ENCODE measurements around the gene PALMD. TPM values are rescaled to one million over a fixed set of nuclear protein-coding genes. Genes with fewer than 3 reads are reported as not detected.

The PALMD gene, protein sequence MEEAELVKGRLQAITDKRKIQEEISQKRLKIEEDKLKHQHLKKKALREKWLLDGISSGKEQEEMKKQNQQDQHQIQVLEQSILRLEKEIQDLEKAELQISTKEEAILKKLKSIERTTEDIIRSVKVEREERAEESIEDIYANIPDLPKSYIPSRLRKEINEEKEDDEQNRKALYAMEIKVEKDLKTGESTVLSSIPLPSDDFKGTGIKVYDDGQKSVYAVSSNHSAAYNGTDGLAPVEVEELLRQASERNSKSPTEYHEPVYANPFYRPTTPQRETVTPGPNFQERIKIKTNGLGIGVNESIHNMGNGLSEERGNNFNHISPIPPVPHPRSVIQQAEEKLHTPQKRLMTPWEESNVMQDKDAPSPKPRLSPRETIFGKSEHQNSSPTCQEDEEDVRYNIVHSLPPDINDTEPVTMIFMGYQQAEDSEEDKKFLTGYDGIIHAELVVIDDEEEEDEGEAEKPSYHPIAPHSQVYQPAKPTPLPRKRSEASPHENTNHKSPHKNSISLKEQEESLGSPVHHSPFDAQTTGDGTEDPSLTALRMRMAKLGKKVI
- total RNA-seq (2014; rRNA removed): 56.5 and 75.1 TPM in 2 replicates
- 15.7 TPM for polyA plus RNA-seq (2012)

DNA sequence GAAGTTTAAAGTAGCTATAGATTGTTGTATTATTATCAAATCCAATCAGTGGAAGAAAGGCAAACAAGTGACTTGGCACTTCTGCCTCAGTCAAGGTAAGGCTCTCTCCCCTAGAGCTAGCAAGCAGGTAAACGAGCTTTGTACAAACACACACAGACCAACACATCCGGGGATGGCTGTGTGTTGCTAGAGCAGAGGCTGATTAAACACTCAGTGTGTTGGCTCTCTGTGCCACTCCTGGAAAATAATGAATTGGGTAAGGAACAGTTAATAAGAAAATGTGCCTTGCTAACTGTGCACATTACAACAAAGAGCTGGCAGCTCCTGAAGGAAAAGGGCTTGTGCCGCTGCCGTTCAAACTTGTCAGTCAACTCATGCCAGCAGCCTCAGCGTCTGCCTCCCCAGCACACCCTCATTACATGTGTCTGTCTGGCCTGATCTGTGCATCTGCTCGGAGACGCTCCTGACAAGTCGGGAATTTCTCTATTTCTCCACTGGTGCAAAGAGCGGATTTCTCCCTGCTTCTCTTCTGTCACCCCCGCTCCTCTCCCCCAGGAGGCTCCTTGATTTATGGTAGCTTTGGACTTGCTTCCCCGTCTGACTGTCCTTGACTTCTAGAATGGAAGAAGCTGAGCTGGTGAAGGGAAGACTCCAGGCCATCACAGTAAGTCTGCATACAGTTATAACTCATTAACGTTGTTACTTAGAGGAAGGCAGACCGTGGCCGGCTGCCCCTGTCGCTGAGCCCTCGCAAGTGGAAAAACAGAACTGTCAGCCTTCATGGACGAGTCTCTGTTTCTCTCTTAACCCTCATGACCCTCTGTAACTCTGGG is at the start of gene PALMD:
Gene PALMD (plus strand): TSS at position 415 of the 833 bp plus-strand sequence. CDS start 205 bp downstream, at position 620.
- DNase-seq (ENCODE audit: low read depth): peak; percentile 90

DNA sequence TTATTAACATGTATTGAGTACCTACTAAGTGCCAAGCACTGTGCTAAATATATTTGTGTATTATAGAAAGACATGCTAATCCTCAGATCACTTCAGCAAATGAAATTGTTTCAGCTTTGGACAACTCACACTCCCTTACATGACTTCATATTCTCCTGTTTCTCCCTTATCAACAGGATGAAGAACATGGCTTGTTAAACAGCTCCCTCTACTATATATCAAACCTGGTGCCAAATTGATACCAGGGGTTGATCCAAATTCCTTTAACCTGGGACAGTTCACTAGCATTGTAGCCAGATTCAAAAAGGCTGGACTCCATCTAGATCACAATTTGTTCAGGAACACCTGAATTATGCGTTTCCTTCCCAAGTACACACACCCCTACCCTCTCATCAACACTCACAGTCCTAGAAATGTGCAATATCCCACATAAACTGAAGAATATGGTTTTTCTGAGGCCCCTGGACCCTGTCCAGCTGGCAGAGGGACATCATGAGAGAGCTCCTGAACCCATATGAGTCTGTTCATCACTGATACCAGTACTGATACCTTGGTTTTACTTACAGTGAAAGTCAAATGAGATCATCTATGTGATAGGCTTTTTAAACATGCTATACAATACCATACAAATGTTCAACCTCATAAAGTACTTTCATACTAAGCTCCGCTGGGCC is 47.0 kb upstream of the PALMD start:
- DNase-seq (ENCODE audit: low read depth): peak; percentile 21

DNA sequence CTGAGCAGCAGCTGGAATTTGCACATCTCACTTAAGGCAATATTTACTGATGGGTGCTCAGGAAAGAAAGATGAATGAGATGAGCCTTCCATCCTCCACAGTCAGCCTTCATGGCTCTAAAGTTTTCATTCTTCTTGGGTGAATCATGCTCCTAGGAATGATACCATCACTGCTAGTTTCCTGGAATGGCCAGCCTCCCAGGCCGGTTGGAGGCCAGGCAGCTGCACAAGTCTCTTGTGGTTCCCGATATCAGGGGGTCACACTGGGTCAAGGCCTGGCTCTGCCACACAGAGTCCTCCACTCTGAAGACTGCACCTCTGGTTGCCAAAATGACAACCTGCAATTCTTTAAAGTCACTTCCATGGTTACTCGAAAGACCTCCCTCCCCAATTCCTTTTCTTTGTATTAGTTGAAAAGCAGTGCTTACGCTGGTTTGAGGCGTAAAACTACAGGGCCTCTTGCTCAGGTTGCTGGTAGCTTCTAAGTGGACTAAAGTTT is 46.2 kb upstream of the PALMD start:
- DNase-seq (ENCODE audit: low read depth): peak; percentile 97

DNA sequence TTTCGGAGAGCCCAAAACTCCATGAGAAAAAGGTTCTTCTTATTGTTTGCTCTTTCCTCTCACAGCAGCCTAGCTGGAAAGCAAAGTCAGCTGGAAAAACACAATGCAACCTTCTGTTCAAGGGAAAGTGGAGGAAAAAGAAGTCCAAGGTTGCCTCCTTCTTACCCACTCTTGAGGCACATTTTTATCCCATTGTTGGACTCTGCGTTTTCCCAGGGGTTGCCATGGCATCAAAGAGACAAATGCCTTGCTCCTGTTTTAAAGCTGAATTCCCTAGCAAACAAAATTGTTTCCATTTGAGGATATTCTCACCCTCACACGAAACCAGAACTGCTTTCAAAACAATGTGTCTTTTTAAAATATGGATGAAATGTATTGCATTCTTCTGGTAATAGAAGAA is 45.1 kb upstream of the PALMD start:
- DNase-seq (ENCODE audit: low read depth): peak; percentile 60

DNA sequence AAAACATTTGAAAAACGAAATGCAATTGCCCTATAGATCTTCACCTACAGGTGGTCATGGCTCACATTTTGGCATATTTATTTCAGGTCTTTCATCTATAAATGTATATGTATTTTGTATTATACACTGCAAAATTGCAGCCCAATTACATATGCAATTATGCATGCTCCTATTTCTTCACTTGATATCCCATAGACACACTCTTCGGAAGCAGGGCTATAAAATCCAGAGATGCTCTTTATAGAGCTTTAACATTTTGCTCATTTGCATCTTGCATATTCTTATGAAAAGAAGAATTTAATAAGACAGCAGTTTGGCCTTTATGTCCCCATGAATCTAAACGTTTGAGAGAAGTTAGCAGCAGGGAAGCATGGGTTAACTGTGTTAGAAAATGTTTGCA is 44.7 kb upstream of the PALMD start:
- DNase-seq (ENCODE audit: low read depth): no peak

DNA sequence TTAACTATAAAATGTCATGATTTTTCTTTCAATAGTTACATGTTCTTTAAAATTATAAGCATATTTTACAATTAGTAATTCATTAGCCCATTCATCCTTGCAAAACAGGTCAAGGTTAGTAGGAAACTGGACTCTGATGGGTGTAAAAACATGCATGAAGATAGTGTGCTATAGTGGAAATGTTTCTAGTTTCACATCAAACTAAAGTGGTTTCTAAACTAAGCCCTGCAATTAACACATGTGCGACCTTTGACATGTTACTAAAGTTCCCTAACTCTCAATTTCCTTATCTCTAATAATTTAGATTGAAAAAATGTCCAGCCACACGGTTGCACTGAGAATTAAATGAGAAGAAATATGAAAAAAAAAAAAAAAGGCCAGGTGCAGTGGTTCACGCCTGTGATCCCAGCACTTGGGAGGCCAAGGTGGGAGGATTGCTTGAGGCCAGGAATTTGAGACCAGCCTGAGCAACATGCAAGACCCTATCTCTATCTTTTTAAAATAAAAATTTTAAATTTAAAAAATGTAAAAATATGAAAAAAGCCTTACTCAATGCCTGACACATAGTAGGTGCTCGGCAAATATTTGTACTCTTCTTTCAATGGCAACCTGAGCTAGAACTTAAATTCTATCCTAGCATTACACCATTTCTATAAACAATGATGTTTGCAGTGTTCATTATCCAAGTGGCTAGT is 44.1 kb upstream of the PALMD start:
- no peak for DNase-seq (ENCODE audit: low read depth)

DNA sequence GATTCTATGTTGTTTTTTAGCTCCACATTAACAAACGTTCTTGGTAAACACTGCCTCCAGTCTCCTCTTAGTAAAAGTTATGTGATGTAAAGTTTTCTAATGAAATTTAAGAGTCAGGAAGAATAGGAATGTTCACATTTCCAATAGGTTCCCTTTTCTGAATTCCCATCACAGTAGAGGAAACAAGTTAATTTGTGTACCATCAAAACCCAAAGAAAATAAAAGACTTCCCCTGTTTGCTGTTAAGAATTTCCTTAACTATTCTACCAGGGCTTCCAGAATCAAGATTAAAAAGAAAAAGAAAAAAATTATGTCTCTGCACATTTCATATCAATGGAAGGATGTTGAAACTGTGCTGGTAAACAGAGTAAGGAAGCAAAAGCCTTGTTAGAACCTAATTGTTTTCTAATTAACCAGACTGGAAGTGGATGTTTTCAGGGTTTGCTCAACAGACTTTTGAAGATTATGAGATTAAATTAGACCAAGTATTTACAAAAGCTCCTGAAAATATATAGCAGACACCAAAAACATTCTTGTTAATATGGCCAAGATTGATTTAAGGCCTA is 43.4 kb upstream of the PALMD start:
- DNase-seq (ENCODE audit: low read depth): no peak

DNA sequence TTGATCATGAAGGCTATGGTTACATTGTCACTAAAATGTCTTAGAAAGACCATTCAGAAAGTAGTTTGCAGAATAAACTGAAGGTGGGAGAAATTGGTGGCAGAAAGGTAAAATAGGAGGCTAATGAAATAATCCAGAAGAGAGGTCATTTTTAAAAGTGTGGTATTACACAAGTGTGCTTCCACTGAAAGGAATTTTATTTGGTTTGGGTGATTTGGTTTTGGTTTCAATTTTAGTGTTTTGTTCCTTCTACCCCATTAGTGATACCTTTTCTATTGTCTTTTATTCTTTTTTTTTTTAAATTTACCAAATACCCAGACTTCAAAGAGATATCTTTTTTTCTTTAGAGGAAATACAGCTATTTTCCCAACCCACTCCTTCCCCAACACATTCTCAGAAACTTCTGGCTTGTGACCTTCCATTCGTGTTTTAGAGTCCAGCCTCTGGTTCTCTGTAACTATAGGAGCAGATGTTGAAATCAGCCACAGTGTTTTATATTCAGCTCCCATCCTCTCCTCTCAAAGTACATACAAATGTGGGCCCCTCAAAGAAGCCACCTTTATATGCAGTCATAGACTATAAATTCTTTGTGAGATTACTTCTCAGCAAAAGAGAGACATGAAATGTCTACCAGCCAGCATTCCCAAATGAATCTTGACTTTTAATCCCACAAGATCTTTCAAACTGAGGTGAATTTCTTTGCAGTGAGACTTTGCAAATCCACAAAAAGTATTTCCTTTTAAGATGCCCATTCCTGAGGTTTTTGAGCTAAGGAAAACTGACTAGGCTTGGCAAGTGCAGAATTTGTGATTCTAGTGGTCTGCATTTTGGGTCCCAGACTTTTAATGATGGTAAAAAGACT is 42.0 kb upstream of the PALMD start:
- DNase-seq (ENCODE audit: low read depth): peak; percentile 46

DNA sequence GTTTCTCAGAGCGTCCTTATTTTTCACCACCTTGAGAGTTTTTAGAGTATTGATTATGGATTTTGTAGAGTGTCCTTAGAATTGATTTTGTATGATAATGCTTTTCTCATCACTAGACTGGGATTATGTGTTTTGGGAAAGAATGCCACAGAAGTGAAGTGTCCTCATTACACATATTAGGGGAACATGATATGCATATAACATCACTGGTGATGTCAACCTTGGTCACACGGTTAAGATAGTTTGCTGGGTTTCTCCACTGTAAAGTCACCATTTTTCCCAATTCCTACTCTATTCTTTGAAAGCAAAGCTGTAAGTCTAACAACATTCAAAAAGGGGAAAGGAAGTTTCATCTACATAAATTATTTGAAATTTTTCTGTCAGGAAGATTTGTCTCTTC is 39.6 kb upstream of the PALMD start:
- DNase-seq (ENCODE audit: low read depth): peak; percentile 54

DNA sequence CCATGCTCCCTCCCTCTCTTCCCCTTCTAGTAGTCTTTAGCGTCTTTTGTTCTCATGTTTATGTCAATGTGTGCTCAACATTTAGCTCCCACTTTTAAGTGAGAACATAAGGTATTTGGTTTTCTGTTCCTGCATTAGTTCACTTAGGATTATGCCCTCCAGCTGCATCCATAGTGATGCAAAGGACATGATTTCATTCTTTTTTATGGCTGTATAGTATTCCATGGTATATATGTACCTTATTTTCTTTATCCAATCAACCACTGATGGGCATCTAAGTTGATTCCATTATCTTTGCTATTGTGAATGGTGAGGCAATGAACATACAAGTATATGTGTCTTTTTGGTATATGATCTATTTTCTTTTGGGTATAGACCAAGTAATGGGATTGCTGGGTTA is 38.3 kb upstream of the PALMD start:
- no peak for DNase-seq (ENCODE audit: low read depth)

DNA sequence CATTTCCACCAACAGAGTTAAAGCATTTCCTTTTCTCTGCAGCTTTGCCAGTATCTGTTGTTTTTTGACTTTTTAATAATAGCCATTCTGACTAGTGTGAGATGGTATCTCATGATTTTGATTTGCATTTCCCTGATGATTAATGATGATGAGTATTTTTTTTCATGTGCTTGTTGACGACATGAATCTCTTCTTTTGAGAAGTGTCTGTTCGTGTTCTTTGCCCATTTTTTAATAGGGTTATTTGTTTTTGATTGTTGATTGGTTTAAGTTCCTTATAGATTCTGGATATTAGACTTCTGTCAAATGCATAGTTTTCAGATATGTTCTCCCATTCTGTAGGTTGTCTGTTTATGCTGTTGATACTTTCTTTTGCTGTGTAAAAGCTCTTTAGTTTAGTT is 37.9 kb upstream of the PALMD start:
- DNase-seq (ENCODE audit: low read depth): no peak

DNA sequence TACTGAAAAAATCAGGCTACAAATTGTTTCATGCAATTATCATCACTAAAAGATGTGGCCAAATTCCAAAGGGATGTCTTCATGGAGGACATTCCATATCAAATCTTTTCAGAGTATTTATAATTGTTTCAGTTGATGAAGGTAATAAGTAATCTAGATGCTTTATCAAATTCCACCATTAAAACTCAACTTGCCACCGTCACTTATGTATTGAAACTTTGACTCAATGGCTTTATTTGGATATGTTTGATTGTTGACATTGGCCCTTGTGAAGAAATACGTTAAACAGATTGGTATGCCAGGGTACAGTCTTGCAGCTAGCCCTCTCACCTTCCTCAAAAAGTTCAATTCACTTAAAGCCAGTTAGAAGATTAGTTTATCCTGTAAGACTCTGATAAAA is 32.2 kb upstream of the PALMD start:
- DNase-seq (ENCODE audit: low read depth): no peak

DNA sequence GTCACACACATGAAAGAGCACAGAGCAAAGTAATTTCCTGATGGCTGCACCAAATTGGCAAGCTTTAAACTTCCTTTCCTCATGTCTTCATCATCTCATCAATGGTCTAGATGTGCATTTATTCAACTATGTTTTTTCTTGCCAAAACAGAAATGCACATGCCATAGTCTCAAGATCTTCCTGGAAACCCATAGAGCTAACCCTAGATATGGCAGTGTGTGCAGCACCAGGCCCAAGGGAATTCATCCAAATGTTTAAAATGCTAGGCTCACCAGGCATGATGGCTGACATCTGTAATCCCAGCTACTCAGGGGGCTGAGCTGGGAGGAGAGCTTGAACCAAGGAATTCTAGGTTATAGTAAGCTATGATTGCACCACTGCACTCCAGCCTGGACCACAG is 31.2 kb upstream of the PALMD start:
- DNase-seq (ENCODE audit: low read depth): no peak

DNA sequence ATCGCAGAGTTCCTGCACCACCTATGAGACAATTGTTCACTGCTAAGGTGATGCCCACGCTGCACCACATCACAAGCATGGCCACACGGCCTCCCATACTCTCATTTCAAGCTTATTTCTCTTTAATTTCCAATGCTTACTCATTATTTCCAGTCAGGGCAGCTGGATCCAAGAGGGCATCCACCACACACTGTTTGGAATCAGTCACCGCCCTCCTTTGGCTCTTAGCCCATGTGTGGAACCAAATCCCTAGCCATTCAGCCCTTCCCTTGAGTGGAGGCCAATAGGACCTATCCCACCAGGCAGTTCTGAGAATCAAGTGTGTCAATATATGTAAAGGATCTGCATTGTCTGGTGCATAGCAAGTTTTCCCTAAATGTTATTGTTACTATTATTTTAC is 26.3 kb upstream of the PALMD start:
- peak; percentile 72 for DNase-seq (ENCODE audit: low read depth)

DNA sequence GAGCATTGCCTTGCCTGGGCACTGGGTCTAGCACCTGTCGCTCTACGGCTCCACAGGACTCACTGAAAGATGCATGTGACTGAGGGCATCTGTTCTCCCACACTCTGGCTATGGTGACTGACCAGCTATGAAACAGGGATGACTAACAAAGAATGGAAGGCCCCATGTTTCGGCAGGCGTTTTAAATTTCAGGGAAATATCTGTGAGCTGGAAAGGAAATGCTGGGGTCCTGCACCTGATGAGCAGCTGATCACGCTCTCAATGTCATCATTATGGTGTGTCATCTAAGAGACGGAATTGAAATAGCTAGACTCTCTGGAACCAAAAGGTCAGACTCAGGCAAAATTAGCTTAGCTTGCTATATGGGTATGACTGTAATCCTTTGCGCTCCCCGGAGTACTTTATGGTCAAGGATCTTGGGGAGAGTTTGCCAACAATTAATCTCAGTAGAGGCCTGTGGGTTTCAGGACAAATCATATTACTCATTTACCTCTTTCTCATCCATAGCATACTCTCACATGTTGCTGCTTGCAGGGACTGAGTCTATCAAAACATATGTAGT is 24.5 kb upstream of the PALMD start:
- DNase-seq (ENCODE audit: low read depth): peak; percentile 98

DNA sequence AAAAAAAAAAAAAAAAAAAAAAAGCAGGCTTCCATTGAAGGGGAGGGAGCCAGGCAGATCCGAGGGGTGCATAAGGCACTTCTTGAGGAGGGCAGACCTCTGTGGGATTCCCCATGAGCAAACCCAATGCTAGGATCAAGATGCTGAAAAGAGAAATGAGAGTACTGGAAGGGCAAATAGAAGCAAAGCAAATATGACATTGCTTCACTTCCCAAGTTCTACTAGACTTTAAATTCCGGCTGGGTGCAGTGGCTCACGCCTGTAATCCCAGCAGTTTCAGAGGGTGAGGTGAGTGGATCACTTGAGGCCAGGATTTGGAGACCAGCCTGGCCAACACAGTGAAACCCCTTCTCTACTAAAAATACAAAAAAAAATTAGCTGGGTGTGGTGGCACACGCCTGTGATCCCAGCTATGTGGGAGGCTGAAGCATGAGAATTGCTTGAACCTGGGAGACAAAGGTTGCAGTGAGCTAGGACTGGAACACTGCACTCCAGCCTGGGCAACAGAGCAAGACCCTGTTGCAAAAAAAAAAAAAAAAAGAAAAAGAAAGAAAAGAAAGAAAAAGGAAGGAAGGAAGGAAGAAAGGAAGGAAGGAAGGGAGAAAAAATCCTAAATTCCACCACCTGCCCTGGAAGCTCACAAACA is 23.1 kb upstream of the PALMD start:
- DNase-seq (ENCODE audit: low read depth): no peak

DNA sequence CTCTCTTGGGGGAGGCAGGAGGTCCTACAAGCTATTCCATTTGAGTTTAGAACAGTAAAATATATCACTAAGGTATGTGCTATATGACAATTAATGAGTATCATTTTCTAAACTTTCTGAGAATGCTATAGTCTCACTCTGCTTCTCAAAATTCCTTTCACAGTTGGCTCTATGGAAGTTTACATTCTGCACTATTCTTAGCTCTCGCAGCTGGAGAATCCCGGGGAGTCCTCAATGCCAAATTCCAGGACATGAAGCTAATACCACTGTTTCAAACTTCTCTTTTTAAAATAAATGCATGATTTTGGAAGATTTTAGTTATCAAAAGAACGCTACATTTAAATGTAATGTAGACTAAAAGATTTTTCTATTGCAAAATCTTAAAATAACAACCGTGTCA is 22.4 kb upstream of the PALMD start:
- no peak for DNase-seq (ENCODE audit: low read depth)

DNA sequence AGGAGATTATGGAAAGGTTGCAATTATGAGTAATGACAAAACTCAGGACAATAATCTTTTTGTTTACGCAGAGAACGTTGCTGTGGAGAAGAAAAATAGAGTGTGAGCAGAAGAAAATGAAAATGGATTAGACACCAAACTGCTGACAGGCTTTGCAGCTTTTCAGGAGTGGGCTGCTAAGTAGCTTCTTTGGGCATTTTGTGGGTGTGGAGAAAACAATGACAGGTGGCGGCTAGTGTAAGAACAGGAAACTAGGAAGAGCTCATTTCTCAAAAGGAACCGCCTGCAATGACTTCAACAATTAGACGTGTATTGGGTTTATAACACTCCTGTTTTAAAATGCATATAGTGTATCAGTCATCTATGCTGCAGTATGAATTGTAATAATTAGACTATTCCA is 18.3 kb upstream of the PALMD start:
- no peak for DNase-seq (ENCODE audit: low read depth)

DNA sequence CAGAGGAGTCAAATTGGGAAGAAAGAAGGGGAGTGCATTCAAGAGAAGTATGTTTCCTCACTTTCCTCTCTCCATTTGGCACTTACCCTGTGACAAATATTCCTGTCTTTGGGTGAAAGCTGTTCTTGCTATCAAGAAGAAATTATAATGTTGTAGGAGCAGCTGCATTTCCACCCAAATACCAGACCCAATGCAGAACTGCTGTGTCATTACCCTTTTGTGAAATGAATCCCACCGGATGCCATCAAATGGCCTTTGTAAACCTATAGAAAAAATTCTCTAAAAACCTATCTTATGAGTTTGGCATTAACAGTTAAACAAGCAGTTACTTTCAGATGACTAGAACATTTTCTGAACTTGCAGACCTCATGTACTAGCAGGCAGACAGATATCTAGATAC is 16.7 kb upstream of the PALMD start:
- DNase-seq (ENCODE audit: low read depth): no peak

All from LHCN-M2 (cell line).